NOMO-1 treated with DMSO at 0.1 percent for 48 hours (cell line): ENCODE data around the gene UTF1.
"Not testable (repeated sequence)": the region's sequence is repeated elsewhere in the genome, so short reads cannot be mapped to it uniquely, and the experiment has no call there.

ENCODE experiments used
- DNase-seq: peaks from one replicate; lab custom pipeline; 2025; ENCODE audit not compliant: unreplicated experiment; lab: John Stamatoyannopoulos, UW

UTF1 gene

GRCh38 chr10:133209117-133209516 is 20.9 kb upstream of the UTF1 start:
- no peak for DNase-seq

GRCh38 chr10:133209641-133210040 is 20.4 kb upstream of the UTF1 start:
- no peak for DNase-seq

DNA sequence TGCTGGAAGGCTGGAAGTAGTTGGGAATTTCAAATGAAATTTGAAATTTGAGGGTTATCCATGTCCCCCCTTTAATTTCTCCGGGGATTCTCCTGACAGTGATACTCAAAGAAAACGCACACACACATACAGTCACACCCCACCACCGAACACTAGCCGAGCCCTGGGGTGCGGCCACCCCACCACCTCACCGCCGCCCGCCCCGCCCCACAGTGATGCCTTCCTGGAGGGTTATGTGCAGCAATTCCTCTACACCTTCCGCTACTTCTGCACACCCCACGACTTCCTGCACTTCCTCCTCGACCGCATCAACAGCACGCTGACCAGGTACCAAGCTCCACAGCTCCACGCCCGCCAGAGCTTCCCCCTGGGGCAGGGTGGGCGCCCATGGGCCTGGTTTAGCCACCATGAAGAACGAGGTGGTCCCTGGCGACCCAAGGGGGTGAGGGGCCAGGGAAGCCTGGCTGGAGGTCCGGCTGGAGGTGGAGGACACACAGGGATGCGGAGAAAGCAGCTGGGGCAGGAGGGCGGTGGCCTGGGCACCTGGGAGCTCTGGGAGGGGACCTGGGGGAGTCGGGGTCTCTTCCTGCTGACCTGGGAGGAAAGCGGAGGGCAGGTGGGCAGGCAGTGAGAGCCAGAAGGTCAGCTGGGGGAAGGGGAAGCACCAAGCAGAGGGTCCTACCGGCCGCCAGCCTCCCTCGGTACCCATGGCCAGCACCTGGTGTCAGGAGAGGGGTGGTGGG is 19.4 kb upstream of the UTF1 start:
- no peak for DNase-seq

- DNase-seq: no peak
Observed at GRCh38 chr10:133211141-133211830, 18.7 kb upstream of the UTF1 start.

GRCh38 chr10:133211959-133212852 is 17.8 kb upstream of the UTF1 start:
- DNase-seq: no peak

DNA sequence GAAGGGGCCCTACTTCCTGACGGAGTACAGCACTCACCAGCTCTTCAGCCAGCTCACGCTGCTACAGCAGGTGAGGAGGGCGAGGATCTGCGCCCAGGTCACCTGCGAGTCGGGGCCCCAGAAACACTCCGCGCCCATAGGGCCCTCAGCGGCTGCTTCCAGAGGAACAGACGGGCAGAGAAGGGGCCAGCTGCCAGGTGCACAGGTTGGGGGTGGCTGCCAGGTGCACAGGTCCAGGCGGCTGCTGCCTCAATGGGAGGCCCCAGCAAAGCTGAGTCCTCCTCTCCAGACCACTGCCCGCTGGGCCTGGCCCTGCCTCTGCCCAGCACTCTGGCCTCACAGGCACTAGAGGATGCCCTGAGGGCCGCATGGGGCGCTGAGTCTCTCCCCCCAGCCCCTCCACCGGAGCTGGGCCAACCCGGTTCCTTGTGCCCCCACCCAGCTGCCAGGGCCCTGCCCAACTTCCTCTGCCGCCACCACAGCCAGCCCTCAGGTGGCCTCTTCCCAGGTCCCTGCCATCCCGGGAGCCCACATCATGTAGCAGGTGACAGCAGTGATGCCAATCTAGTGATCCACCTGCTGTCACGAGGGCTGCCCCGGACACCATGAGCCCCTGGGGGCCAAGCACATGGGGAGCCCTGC is 17.0 kb upstream of the UTF1 start:
- no peak for DNase-seq

GRCh38 chr10:133213641-133214467 is 16.2 kb upstream of the UTF1 start:
- DNase-seq: no peak

GRCh38 chr10:133214468-133215410 is 15.3 kb upstream of the UTF1 start:
- no peak for DNase-seq

- no peak for DNase-seq
Observed at GRCh38 chr10:133215586-133215985, 14.4 kb upstream of the UTF1 start.

GRCh38 chr10:133216776-133217175 is 13.2 kb upstream of the UTF1 start:
- no peak for DNase-seq

GRCh38 chr10:133217800-133218589 is 12.0 kb upstream of the UTF1 start:
- DNase-seq: no peak

DNA sequence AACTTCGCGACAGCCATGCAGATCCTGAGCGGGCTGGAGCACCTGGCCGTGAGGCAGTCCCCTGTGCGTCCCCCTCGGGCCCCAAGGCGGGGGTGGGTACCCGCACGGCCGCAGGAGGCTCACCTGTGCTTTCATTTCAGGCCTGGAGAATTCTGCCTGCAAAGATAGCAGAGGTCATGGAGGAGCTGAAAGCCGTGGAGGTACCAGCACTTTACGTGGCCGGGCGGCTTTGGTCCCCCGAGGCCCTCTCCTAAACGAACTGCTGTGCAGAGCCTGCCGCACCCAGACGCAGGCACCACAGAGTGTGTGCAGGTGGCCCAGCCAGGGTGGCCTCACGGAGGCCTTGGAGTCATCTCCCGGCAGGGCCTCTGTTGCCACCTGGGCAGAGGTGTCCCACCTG is 11.1 kb upstream of the UTF1 start:
- no peak for DNase-seq

- DNase-seq: no peak
Observed at GRCh38 chr10:133219782-133220181, 10.2 kb upstream of the UTF1 start.

DNA sequence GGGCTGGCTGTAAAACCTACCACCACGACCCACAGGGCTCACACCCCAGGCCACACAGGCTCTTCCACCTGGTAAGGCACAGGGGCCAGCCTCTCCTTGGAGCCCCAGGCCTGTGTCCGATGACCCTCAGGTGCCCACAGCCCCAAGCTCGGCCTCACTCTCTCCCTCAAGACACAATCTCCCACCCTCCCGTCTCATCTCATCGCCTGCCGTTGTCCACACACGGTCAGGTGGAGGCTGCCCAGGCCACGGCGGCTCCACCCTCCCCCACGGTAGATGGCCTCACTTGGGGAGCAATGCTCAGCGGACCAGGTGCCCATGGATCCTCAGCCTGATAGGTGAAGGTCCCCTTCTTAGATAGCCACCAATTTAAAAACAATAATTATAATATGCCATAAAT is 8.7 kb upstream of the UTF1 start:
- no peak for DNase-seq

GRCh38 chr10:133221756-133222155 is 8.3 kb upstream of the UTF1 start:
- DNase-seq: not testable (repeated sequence)

DNA sequence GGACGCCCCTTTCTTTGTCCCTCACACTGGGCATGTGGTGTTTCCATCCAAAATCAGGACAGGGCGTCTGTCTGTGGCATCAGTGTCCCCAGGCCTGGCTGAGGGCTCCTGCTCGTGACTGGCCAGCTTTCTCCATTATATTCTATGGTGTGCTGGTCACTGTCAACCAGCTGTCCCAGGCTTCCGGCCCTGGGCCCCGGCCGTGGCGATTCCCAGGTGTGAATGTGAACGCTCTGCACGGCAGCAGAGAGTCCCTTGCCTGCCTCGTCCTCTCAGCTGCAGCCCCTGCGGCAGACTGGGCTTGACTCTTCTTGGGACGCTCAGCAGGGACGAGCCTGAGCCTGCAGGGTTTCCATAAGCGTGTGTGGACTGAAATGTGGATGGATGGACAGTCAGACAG is 5.9 kb upstream of the UTF1 start:
- no peak for DNase-seq

GRCh38 chr10:133224756-133225372 is 5.2 kb upstream of the UTF1 start:
- no peak for DNase-seq

DNA sequence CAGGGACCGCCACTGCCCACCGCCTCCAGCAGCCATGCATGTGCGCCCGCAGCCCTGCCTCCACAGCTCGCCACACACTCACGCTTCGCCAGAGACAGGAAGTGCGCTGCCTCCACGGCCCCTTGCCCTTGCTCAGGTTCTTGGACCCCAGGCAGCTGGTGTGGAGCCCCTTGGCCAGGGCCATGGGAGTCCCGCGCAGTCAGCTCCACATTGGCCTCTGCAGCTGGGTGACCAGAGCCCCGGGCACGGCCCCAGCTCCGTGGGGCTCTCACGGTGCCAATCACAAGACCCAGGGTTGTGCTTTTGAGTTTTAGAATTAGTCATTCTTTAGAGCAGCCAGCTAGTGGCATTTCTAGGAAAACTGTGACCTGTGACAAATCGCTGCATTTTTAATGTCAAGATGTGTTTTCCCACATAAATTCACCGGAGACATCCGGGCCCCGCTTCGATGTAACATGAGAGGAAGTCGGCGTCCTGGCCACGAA is 4.3 kb upstream of the UTF1 start:
- no peak for DNase-seq
